HEK293 (cell line): ENCODE results near the gene FEZF1.

ENCODE experiments used
- CTCF ChIA-PET: fragments of 350-600 bp; formaldehyde crosslinking; extraction: SDS; loops from one replicate; lab custom pipeline; 2021; ENCODE audit warnings: antibody characterized with exemption; lab: Yijun Ruan, JAX
- POLR2A ChIA-PET: fragments of 300-600 bp; formaldehyde crosslinking; extraction: SDS; loops from one replicate; lab custom pipeline; 2020; ENCODE audit warnings: antibody characterized with exemption, inconsistent platforms; lab: Yijun Ruan, JAX
- H3K27ac ChIP-seq: fragments of 200-500 bp; sonication (Bioruptor generic); 2 replicates; pipeline ENCODE4 v1.5.1; 2014; ENCODE audit warnings: low read depth, low read length, control low read depth, inconsistent platforms; ENCODE audit errors: extremely low read depth
- H3K36me3 ChIP-seq, 2 experiments: fragments of 200-500 bp in 1 of 2; sonication (Bioruptor generic) in 1 of 2; 1 replicate in 1 of 2; 2 replicates in 1 of 2; pipeline ENCODE4 v1.5.1; 2014 to 2017; ENCODE audit warnings: inconsistent platforms in 2 of 2, low read length in 2 of 2; ENCODE audit not compliant: control insufficient read depth in 2 of 2, insufficient read depth in 1 of 2
- H3K4me1 ChIP-seq: fragments of 200-500 bp; sonication (Bioruptor generic); 2 replicates; pipeline ENCODE4 v1.5.1; 2014; ENCODE audit warnings: mild to moderate bottlenecking, low read length, inconsistent platforms; ENCODE audit not compliant: control insufficient read depth, insufficient read depth
- H3K4me3 ChIP-seq: 2 replicates; pipeline ENCODE4 v1.5.1; 2011; ENCODE audit warnings: low read depth, mild to moderate bottlenecking, control low read depth, low read length, moderate library complexity
- H3K9me3 ChIP-seq: fragments of 200-500 bp; sonication (Bioruptor generic); 2 replicates; pipeline ENCODE4 v1.5.1; 2014; ENCODE audit warnings: low read depth, low read length, inconsistent platforms; ENCODE audit not compliant: control insufficient read depth, insufficient read depth
- FEZF1 ChIP-seq: fragments of 450-650 bp; formaldehyde crosslinking; IDR thresholded peaks from 2 replicates; pipeline ENCODE4 v1.5.1; 2016; ENCODE audit warnings: missing biosample characterization, missing genetic modification characterization
- SP7 ChIP-seq: fragments of 450-650 bp; formaldehyde crosslinking; IDR thresholded peaks from 2 replicates; pipeline ENCODE4 v1.5.1; 2016; ENCODE audit warnings: missing biosample characterization, missing genetic modification characterization
- ZFP3 ChIP-seq: fragments of 450-650 bp; formaldehyde crosslinking; IDR thresholded peaks from 2 replicates; pipeline ENCODE4 v1.5.1; 2016; ENCODE audit warnings: low read depth, missing biosample characterization, missing genetic modification characterization
- ZNF10 ChIP-seq: fragments of 450-650 bp; formaldehyde crosslinking; IDR thresholded peaks from 2 replicates; pipeline ENCODE4 v1.5.1; 2017; ENCODE audit warnings: missing biosample characterization, missing genetic modification characterization
- ZNF16 ChIP-seq: fragments of 450-650 bp; formaldehyde crosslinking; IDR thresholded peaks from 2 replicates; pipeline ENCODE4 v1.5.1; 2016; ENCODE audit warnings: low read depth, missing biosample characterization, missing genetic modification characterization
- ZNF239 ChIP-seq: fragments of 450-650 bp; formaldehyde crosslinking; IDR thresholded peaks from 2 replicates; pipeline ENCODE4 v1.5.1; 2016; ENCODE audit warnings: missing biosample characterization, missing genetic modification characterization
- ZNF423 ChIP-seq: fragments of 450-650 bp; formaldehyde crosslinking; IDR thresholded peaks from 2 replicates; pipeline ENCODE4 v1.5.1; 2016; ENCODE audit warnings: missing biosample characterization, missing genetic modification characterization
- ZNF426 ChIP-seq: fragments of 450-650 bp; formaldehyde crosslinking; IDR thresholded peaks from 2 replicates; pipeline ENCODE4 v1.5.1; 2017; ENCODE audit warnings: missing biosample characterization, missing genetic modification characterization, mild to moderate bottlenecking, inconsistent platforms, moderate library complexity
- ZNF48 ChIP-seq: fragments of 450-650 bp; formaldehyde crosslinking; IDR thresholded peaks from 2 replicates; pipeline ENCODE4 v1.5.1; 2016; ENCODE audit warnings: missing biosample characterization, missing genetic modification characterization
- ZNF600 ChIP-seq: fragments of 450-650 bp; formaldehyde crosslinking; IDR thresholded peaks from 2 replicates; pipeline ENCODE4 v1.5.1; 2016; ENCODE audit warnings: missing biosample characterization, missing genetic modification characterization
- ZNF623 ChIP-seq: fragments of 450-650 bp; formaldehyde crosslinking; IDR thresholded peaks from 2 replicates; pipeline ENCODE4 v1.5.1; 2016; ENCODE audit warnings: missing biosample characterization, missing genetic modification characterization
- TF ChIP-seq, protein P1 (sequence below): fragments of 450-650 bp; formaldehyde crosslinking; IDR thresholded peaks from 2 replicates; pipeline ENCODE4 v1.5.1; 2017; ENCODE audit warnings: missing biosample characterization, missing genetic modification characterization
- TF ChIP-seq, protein P2 (sequence below): fragments of 450-650 bp; formaldehyde crosslinking; IDR thresholded peaks from 2 replicates; pipeline ENCODE4 v1.5.1; 2016; ENCODE audit warnings: missing biosample characterization, missing genetic modification characterization
- TF ChIP-seq, protein P3 (sequence below): fragments of 450-650 bp; formaldehyde crosslinking; IDR thresholded peaks from 2 replicates; pipeline ENCODE4 v1.5.1; 2016; ENCODE audit warnings: missing biosample characterization, missing genetic modification characterization
- TF ChIP-seq, protein P4 (sequence below): sonication (generic); formaldehyde crosslinking; IDR thresholded peaks from 2 replicates; pipeline ENCODE4 v1.8.1; 2022; ENCODE audit warnings: mild to moderate bottlenecking, moderate library complexity, missing genetic modification reagents
- TF ChIP-seq, protein P5 (sequence below): fragments of 450-650 bp; formaldehyde crosslinking; conservative IDR thresholded peaks from 2 replicates; pipeline ENCODE4 v1.5.1; 2016; ENCODE audit warnings: low read depth, missing biosample characterization, missing genetic modification characterization

The FEZF1 gene

DNA sequence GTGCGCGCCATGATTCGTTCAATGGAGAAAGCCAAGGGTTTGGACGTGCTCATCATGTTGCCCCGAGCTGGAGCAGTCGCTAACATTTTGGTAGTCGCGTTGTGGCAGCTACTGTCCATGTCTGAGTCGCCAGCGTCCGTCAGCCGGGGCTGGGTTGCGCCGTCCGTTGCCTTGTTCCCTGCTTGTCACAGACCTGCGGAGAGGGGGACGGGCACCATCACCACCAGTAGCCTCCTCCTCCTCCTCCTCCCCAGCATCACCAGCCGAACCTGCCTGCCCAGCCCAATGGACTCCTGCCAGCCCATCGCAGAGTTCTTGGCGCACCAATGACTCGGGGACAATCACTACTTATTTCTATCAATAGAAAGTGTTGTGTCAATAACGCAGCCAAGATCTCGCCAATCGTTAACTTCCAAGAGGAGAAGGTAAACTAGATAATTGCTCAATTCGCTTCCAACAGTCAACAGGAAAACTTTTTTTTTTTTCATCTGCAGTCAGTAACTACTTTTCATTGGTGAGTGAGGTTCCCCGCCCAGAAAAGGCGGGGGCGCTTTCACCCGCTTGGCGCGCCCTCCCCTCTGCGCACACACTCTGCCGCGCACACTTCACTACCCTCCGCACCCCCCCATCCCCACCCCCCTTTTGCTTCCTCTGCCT is at the start of gene FEZF1 (continued):
- TF ChIP-seq, protein P1, sequence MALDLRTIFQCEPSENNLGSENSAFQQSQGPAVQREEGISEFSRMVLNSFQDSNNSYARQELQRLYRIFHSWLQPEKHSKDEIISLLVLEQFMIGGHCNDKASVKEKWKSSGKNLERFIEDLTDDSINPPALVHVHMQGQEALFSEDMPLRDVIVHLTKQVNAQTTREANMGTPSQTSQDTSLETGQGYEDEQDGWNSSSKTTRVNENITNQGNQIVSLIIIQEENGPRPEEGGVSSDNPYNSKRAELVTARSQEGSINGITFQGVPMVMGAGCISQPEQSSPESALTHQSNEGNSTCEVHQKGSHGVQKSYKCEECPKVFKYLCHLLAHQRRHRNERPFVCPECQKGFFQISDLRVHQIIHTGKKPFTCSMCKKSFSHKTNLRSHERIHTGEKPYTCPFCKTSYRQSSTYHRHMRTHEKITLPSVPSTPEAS (tag by site-specific recombination) = 0 out of 2 replicates have a peak, but pooled peaks have one; percentile 20
- no peak for TF ChIP-seq SP7 (tag by site-specific recombination)

DNA sequence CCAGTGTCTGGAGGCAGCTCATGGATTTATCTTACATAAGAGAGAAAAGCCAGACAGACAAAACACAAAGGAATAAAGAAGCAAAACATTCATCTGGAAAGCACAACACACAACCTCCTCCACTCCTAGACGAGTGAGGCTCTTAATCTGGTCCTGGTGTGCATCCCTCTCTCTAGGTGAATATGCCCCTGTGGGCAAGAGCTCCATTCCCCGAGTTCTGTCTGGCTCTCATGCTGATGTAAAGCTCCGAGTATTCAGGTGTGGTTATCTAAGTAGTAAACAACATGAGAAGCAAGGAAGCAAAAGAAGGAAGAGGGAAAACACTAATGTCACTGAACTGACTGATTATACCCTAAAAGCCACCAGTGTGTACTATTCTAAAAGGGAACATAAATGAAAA is 47.9 kb upstream of the FEZF1 start:
- CTCF ChIA-PET = interaction anchor here (1.4 kb wide), 1 partner anchor 358 kb away, joined by 4 read pairs; no protein-coding TSS in a partner anchor
- TF ChIP-seq ZNF426 (no peak), ZNF600 (no peak), ZNF623 (no peak), ZNF16 (tag by site-specific recombination) (no peak), ZNF10 (tag by site-specific recombination) (no peak), FEZF1 (tag by site-specific recombination) (no peak)
- TF ChIP-seq, protein P2, sequence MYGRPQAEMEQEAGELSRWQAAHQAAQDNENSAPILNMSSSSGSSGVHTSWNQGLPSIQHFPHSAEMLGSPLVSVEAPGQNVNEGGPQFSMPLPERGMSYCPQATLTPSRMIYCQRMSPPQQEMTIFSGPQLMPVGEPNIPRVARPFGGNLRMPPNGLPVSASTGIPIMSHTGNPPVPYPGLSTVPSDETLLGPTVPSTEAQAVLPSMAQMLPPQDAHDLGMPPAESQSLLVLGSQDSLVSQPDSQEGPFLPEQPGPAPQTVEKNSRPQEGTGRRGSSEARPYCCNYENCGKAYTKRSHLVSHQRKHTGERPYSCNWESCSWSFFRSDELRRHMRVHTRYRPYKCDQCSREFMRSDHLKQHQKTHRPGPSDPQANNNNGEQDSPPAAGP (tag by site-specific recombination) = no peak
- TF ChIP-seq, protein P3, sequence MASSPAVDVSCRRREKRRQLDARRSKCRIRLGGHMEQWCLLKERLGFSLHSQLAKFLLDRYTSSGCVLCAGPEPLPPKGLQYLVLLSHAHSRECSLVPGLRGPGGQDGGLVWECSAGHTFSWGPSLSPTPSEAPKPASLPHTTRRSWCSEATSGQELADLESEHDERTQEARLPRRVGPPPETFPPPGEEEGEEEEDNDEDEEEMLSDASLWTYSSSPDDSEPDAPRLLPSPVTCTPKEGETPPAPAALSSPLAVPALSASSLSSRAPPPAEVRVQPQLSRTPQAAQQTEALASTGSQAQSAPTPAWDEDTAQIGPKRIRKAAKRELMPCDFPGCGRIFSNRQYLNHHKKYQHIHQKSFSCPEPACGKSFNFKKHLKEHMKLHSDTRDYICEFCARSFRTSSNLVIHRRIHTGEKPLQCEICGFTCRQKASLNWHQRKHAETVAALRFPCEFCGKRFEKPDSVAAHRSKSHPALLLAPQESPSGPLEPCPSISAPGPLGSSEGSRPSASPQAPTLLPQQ (tag by site-specific recombination) = no peak
- TF ChIP-seq, protein P4, sequence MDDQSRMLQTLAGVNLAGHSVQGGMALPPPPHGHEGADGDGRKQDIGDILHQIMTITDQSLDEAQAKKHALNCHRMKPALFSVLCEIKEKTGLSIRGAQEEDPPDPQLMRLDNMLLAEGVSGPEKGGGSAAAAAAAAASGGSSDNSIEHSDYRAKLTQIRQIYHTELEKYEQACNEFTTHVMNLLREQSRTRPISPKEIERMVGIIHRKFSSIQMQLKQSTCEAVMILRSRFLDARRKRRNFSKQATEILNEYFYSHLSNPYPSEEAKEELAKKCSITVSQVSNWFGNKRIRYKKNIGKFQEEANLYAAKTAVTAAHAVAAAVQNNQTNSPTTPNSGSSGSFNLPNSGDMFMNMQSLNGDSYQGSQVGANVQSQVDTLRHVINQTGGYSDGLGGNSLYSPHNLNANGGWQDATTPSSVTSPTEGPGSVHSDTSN (CRISPR knock-in tag) = no peak
- TF ChIP-seq, protein P5, sequence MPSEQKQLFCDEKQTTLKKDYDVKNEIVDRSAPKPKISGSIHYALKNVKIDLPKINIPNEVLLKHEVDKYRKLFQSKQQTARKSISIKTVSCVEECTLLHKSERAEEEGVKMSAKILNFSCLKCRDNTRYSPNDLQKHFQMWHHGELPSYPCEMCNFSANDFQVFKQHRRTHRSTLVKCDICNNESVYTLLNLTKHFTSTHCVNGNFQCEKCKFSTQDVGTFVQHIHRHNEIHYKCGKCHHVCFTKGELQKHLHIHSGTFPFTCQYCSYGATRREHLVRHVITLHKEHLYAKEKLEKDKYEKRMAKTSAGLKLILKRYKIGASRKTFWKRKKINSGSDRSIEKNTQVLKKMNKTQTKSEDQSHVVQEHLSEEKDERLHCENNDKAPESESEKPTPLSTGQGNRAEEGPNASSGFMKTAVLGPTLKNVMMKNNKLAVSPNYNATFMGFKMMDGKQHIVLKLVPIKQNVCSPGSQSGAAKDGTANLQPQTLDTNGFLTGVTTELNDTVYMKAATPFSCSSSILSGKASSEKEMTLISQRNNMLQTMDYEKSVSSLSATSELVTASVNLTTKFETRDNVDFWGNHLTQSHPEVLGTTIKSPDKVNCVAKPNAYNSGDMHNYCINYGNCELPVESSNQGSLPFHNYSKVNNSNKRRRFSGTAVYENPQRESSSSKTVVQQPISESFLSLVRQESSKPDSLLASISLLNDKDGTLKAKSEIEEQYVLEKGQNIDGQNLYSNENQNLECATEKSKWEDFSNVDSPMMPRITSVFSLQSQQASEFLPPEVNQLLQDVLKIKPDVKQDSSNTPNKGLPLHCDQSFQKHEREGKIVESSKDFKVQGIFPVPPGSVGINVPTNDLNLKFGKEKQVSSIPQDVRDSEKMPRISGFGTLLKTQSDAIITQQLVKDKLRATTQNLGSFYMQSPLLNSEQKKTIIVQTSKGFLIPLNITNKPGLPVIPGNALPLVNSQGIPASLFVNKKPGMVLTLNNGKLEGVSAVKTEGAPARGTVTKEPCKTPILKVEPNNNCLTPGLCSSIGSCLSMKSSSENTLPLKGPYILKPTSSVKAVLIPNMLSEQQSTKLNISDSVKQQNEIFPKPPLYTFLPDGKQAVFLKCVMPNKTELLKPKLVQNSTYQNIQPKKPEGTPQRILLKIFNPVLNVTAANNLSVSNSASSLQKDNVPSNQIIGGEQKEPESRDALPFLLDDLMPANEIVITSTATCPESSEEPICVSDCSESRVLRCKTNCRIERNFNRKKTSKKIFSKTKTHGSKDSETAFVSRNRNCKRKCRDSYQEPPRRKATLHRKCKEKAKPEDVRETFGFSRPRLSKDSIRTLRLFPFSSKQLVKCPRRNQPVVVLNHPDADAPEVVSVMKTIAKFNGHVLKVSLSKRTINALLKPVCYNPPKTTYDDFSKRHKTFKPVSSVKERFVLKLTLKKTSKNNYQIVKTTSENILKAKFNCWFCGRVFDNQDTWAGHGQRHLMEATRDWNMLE = no peak
- TF ChIP-seq, all 188 proteins: peak for 0
- Histone ChIP-seq H3K4me1 (no peaks in the 10 kb centered on the region), H3K4me3 (no peak overlapping the region), H3K27ac (no peak overlapping the region), H3K36me3 (no peaks in the 10 kb centered on the region), H3K9me3 (no peaks in the 10 kb centered on the region)
- POLR2A ChIA-PET = no interaction called here

DNA sequence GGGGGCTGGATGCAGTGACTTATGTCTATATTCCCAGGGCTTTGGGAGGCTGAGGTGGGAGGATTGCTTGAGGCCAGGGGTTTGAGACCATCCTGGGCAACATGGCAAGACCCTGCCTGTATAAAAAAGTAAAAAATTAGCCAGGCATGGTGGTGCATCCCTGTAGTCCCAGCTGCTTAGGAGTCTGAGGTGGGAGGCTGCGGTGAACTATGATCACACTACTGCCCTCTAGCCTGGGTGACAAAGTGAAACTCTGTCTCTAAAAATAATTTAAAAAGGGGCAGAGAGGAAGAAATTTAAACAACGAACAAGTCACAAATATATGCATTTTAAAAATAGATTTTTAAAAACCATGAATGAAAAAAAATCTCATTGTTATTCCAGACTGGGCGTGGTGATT is 46.2 kb upstream of the FEZF1 start:
- CTCF ChIA-PET = no interaction called here
- no peak overlapping the region for H3K4me3 ChIP-seq

More for the DNA sequence above, 46.2 kb upstream of the FEZF1 start:
- no peaks in the 10 kb centered on the region for H3K9me3 ChIP-seq
- POLR2A ChIA-PET = no interaction called here
- no peaks in the 10 kb centered on the region for H3K36me3 ChIP-seq
- no peak for TF ChIP-seq ZNF239 (tag by site-specific recombination)
- no peak for TF ChIP-seq ZNF48 (tag by site-specific recombination)
- no peak for TF ChIP-seq ZNF423 (tag by site-specific recombination)
- no peak for TF ChIP-seq ZFP3 (tag by site-specific recombination)
- no peak overlapping the region for H3K27ac ChIP-seq
- no peaks in the 10 kb centered on the region for H3K4me1 ChIP-seq
